HepG2 (cell line): ENCODE data around the gene RERE. TPM values are rescaled to one million over a fixed set of nuclear protein-coding genes. Genes with fewer than 3 reads are reported as not detected.

Experiments used
- ATAC-seq: fragments of 200-7000 bp; cut with Tn5 transposase; 3 replicates; pipeline ENCODE4 v1.9.1; 2020; ENCODE audit warnings: mild to moderate bottlenecking, moderate library complexity
- BruUV-seq: library from RNA; stranded (reverse); fragments of 400-500 nt; replicated peaks from 2 replicates; lab custom pipeline; 2021; lab: Mats Ljungman, UMichigan
- CTCF ChIA-PET: fragments of 300-600 bp; formaldehyde crosslinking; extraction: SDS; loops from one replicate; lab custom pipeline; 2021; ENCODE audit warnings: low total read pairs, inconsistent platforms, low intra/inter-chr PET ratio; lab: Yijun Ruan, JAX
- POLR2A ChIA-PET: fragments of 350-600 bp; sonication (Branson Sonifier 250); formaldehyde crosslinking; loops from one replicate; lab custom pipeline; 2020; ENCODE audit warnings: antibody characterized with exemption, inconsistent platforms; lab: Yijun Ruan, JAX
- DNase-seq: peaks from one replicate; pipeline ENCODE4 v3.0.0-alpha.2; 2015; ENCODE audit warnings: low spot score
- FAIRE-seq: peaks from 3 replicates; lab custom pipeline; 2011; peaks lifted over from hg19 to GRCh38; lab: Jason Lieb, UNC
- H2AFZ ChIP-seq: one replicate; pipeline ENCODE4 v1.6.1; 2011; ENCODE audit warnings: low read length, inconsistent platforms
- H3K27ac ChIP-seq: fragments of 300-600 bp; 3 replicates; pipeline ENCODE4 v1.8.0; 2011; ENCODE audit warnings: mixed run types, mild to moderate bottlenecking, mixed read lengths, low read length, inconsistent platforms; ENCODE audit not compliant: insufficient read depth; ENCODE audit errors: extremely low read length
- H3K27me3 ChIP-seq, 2 experiments: fragments of 200-600 bp in 1 of 2; 2 replicates in 1 of 2; 3 replicates in 1 of 2; pipeline versions ENCODE4 v1.6.0 to v1.8.0; 2011; ENCODE audit warnings: low read length in 2 of 2, mild to moderate bottlenecking in 2 of 2, moderate library complexity in 2 of 2, inconsistent platforms in 1 of 2; ENCODE audit not compliant: insufficient read depth in 2 of 2, control insufficient read depth in 1 of 2
- H3K36me3 ChIP-seq, 2 experiments: fragments of 200-600 bp in 1 of 2; replicated peaks in 1 of 2; 2 replicates in 1 of 2; 3 replicates in 1 of 2; pipeline versions ENCODE4 v1.5.1 to v1.8.0; 2011; ENCODE audit warnings: low read length in 2 of 2, inconsistent platforms in 1 of 2; ENCODE audit not compliant: insufficient read depth in 2 of 2, control insufficient read depth in 1 of 2
- H3K4me1 ChIP-seq: 2 replicates; pipeline ENCODE4 v1.5.1; 2012; ENCODE audit warnings: low read length, inconsistent platforms; ENCODE audit not compliant: insufficient read depth
- H3K4me2 ChIP-seq: 2 replicates; pipeline ENCODE4 v1.6.0; 2011; ENCODE audit warnings: low read depth, low read length, inconsistent platforms
- H3K4me3 ChIP-seq, 3 experiments: fragments of 200-600 bp in 1 of 3; sonication (generic), shearing (Covaris generic) in 1 of 3; replicated peaks in 1 of 3; 2 replicates each; pipeline ENCODE4 v1.5.1; 2011 to 2016; ENCODE audit warnings: low read length in 3 of 3, inconsistent platforms in 2 of 3, low read depth in 2 of 3, mild to moderate bottlenecking in 2 of 3, control low read depth in 1 of 3, mixed read lengths in 1 of 3; ENCODE audit not compliant: insufficient read depth in 1 of 3
- H3K79me2 ChIP-seq: one replicate; pipeline ENCODE4 v1.6.1; 2011; ENCODE audit warnings: low read length, inconsistent platforms; ENCODE audit not compliant: insufficient read depth
- H3K9ac ChIP-seq: 2 replicates; pipeline ENCODE4 v1.6.0; 2011; ENCODE audit warnings: mild to moderate bottlenecking, low read depth, low read length, inconsistent platforms; ENCODE audit not compliant: insufficient read depth
- H3K9me3 ChIP-seq: 2 replicates; pipeline ENCODE4 v1.5.1; 2012; ENCODE audit warnings: mild to moderate bottlenecking, low read length
- H4K20me1 ChIP-seq: 2 replicates; pipeline ENCODE4 v1.6.0; 2011; ENCODE audit warnings: inconsistent platforms, mild to moderate bottlenecking, low read length, moderate library complexity; ENCODE audit not compliant: insufficient read depth
- ARNTL ChIP-seq: sonication (generic); formaldehyde crosslinking; IDR thresholded peaks from 2 replicates; pipeline ENCODE4 v1.4.0; 2020; ENCODE audit warnings: mild to moderate bottlenecking, missing genetic modification reagents
- FOXK1 ChIP-seq: sonication (generic); formaldehyde crosslinking; IDR thresholded peaks from 2 replicates; pipeline ENCODE4 v1.4.0; 2020; ENCODE audit warnings: low read depth, missing genetic modification reagents, borderline replicate concordance
- GATAD1 ChIP-seq: IDR thresholded peaks from 2 replicates; pipeline ENCODE4 v1.6.1; 2016; ENCODE audit warnings: missing genetic modification reagents, missing compliant biosample characterization
- HDAC1 ChIP-seq: sonication (generic); formaldehyde crosslinking; IDR thresholded peaks from 2 replicates; pipeline ENCODE4 v1.5.1; 2020; ENCODE audit warnings: mild to moderate bottlenecking, missing genetic modification reagents
- SMC3 ChIP-seq: IDR thresholded peaks from 2 replicates; pipeline ENCODE4 v1.6.1; 2011; ENCODE audit warnings: low read length, improper control_type of control experiment
- ZFP62 ChIP-seq: sonication (generic); formaldehyde crosslinking; IDR thresholded peaks from 2 replicates; pipeline ENCODE4 v1.4.0; 2020; ENCODE audit warnings: missing genetic modification reagents
- ZNF101 ChIP-seq: sonication (generic); formaldehyde crosslinking; IDR thresholded peaks from 2 replicates; pipeline ENCODE4 v1.4.0; 2020; ENCODE audit warnings: mild to moderate bottlenecking, low read depth, missing genetic modification reagents, borderline replicate concordance
- ZNF160 ChIP-seq: sonication (generic); formaldehyde crosslinking; IDR thresholded peaks from 2 replicates; pipeline ENCODE4 v1.8.0; 2022; ENCODE audit warnings: mild to moderate bottlenecking, inconsistent platforms, missing genetic modification reagents
- ZNF749 ChIP-seq: sonication (generic); formaldehyde crosslinking; IDR thresholded peaks from 2 replicates; pipeline ENCODE4 v1.8.0; 2022; ENCODE audit warnings: mild to moderate bottlenecking, missing genetic modification reagents, moderate library complexity, borderline replicate concordance
- ZSCAN5A ChIP-seq: sonication (generic); formaldehyde crosslinking; IDR thresholded peaks from 2 replicates; pipeline ENCODE4 v1.8.0; 2022; ENCODE audit warnings: mild to moderate bottlenecking, missing genetic modification reagents, borderline replicate concordance
- ZZZ3 ChIP-seq: sonication (generic); formaldehyde crosslinking; IDR thresholded peaks from 2 replicates; pipeline ENCODE4 v1.4.0; 2020; ENCODE audit warnings: missing genetic modification reagents, mild to moderate bottlenecking, borderline replicate concordance
- WGBS: methylation state at CpG from one replicate; pipeline ENCODE4 v1.1.6; 2017; ENCODE audit warnings: low lambda C conversion rate; 5-methylcytosine and 5-hydroxymethylcytosine counted together
- in situ Hi-C: cut with HindIII; loops from 2 replicates; pipeline ENCODE4 v1.10.0; 2017; ENCODE audit warnings: low pct_unique_long_range_greater_than_20kb; ENCODE audit not compliant: extremely low pct_ligation_motif_present
- intact Hi-C: fragments of 100-400 bp; cut with micrococcal nuclease; formaldehyde crosslinking; loops from one replicate; pipeline ENCODE4 v1.10.0; 2022; ENCODE audit not compliant: unreplicated experiment
- polyA plus RNA-seq, 8 experiments: library from polyadenylated mRNA; depleted of rRNA in 3 of 8; stranded (reverse) in 7 of 8; unstranded in 1 of 8; fragments of >200 nt; fragmentation: Illumina TruSeq in 4 of 8; extraction: Trizol in 4 of 8; gene quantifications; 2 replicates each; pipeline versions ENCODE4 v1.2.1 to v1.2.3, GENCODE V29; 2011 to 2016; ENCODE audit warnings: low read depth in 4 of 8, missing spikeins in 1 of 8, mixed read lengths in 1 of 8; ENCODE audit not compliant: insufficient read depth in 1 of 8
- total RNA-seq, 5 experiments: library from RNA; depleted of rRNA; stranded (reverse); fragments of >200 nt; fragmentation: Illumina TruSeq; extraction: Trizol; gene quantifications; 2 replicates each; pipeline ENCODE4 v1.2.3, GENCODE V29; 2016; ENCODE audit warnings: low read depth in 1 of 5
- TF ChIP-seq, protein P1 (sequence below): sonication (generic); IDR thresholded peaks from 2 replicates; pipeline ENCODE4 v1.6.1; 2016; ENCODE audit warnings: low read depth, borderline replicate concordance
- TF ChIP-seq, protein P2 (sequence below): sonication (generic); formaldehyde crosslinking; IDR thresholded peaks from 2 replicates; pipeline ENCODE4 v1.4.0; 2020; ENCODE audit warnings: missing genetic modification reagents, borderline replicate concordance

RERE gene
- total and polyA plus RNA-seq, 2 of the 13 experiments (the other 11 are each of a cell fraction or from before 2014, with no cell fraction given): 18.3 to 21.9 TPM

DNA sequence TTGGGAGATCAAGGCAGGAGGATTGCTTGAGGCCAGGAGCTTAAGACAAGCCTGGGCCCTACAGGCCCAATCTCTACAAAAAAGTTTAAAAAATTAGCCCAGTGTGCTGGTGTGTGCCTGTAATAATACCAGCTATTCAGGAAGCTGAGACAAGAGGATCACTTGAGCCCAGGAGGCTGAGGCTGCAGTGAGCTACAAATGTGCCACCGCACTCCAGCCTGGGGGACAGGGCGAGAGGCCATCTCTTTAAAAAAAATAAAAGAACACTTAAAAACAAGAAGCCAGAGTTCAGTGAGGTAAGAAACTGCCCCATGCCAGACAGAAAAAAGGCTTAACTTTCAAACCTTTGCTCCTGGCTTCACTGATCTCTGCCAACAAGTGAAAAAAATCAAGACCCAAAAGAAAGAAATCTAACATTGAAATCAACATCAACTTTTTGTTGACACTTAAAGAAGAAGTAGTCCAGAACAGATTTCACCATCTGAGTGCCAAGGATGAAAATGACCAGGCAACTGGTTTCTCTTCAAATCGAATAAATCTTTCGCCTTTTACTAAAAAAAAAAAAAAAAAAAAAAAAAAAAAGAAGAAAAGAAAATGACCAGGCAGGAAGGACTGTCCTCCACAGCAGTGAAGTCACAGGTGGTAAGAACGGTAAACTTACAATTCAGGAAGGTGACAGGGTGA is 448.3 kb downstream of the RERE start:
- Histone ChIP-seq H3K36me3 (peaks cover 36 to 63% of the 10 kb centered on the region in 2 experiments), H3K27me3 (no peaks in the 10 kb centered on the region), H2AFZ (no peak overlapping the region), H3K79me2 (peaks cover 33% of the 10 kb centered on the region), H3K9ac (no peak overlapping the region), H4K20me1 (peaks cover 55% of the 10 kb centered on the region), H3K4me2 (no peak overlapping the region), H3K4me3 (no peak overlapping the region), H3K9me3 (no peaks in the 10 kb centered on the region), H3K4me1 (peaks cover 58% of the 10 kb centered on the region), H3K27ac (no peak overlapping the region)
- DNase-seq (no peak), ATAC-seq (no peak), FAIRE-seq (no peak)
- ChIA-PET POLR2A (no interaction called here), CTCF (no interaction called here)
- intact Hi-C loops: no loop called here
- TF ChIP-seq ARNTL (CRISPR knock-in tag) (no peak), SMC3 (no peak), ZSCAN5A (CRISPR knock-in tag) (no peak), ZNF101 (CRISPR knock-in tag) (no peak), GATAD1 (no peak), ZNF749 (CRISPR knock-in tag) (no peak), FOXK1 (no peak), ZFP62 (CRISPR knock-in tag) (no peak), ZNF160 (CRISPR knock-in tag) (no peak), HDAC1 (no peak), ZZZ3 (no peak)
- TF ChIP-seq, protein P1, sequence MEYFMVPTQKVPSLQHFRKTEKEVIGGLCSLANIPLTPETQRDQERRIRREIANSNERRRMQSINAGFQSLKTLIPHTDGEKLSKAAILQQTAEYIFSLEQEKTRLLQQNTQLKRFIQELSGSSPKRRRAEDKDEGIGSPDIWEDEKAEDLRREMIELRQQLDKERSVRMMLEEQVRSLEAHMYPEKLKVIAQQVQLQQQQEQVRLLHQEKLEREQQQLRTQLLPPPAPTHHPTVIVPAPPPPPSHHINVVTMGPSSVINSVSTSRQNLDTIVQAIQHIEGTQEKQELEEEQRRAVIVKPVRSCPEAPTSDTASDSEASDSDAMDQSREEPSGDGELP: no peak
- TF ChIP-seq, protein P2, sequence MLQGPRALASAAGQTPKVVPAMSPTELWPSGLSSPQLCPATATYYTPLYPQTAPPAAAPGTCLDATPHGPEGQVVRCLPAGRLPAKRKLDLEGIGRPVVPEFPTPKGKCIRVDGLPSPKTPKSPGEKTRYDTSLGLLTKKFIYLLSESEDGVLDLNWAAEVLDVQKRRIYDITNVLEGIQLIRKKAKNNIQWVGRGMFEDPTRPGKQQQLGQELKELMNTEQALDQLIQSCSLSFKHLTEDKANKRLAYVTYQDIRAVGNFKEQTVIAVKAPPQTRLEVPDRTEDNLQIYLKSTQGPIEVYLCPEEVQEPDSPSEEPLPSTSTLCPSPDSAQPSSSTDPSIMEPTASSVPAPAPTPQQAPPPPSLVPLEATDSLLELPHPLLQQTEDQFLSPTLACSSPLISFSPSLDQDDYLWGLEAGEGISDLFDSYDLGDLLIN (CRISPR knock-in tag): no peak
- BruUV-seq: no TSS peak
- WGBS: 93% methylated on average over 5 of the region's 5 CpGs
- in situ Hi-C loops: no loop called here
